Liver (tissue), 3 donors: ENCODE data around the gene RHO.

Experiments
- ATF3 ChIP-seq: IDR thresholded peaks from 2 replicates; pipeline ENCODE4 v1.6.1; 2016; ENCODE audit warnings: antibody characterized with exemption
- CTCF ChIP-seq: fragments of 150-350 bp; IDR thresholded peaks from 2 replicates; pipeline ENCODE4 v1.5.1; 2017; ENCODE audit warnings: improper control_type of control experiment, low read depth, low read length; ENCODE audit not compliant: missing input control
- EGR1 ChIP-seq, 2 donors: IDR thresholded peaks; 2 replicates each; pipeline ENCODE4 v1.6.1; 2016 to 2018; ENCODE audit warnings: antibody characterized with exemption in 2 of 2, low read depth in 2 of 2
- FOXA1 ChIP-seq: IDR thresholded peaks from 2 replicates; pipeline ENCODE4 v1.6.1; 2016; ENCODE audit warnings: antibody characterized with exemption
- GABPA ChIP-seq, 2 donors: IDR thresholded peaks in 1 of 2; conservative IDR thresholded peaks in 1 of 2; 2 replicates each; pipeline ENCODE4 v1.6.1; 2016; ENCODE audit warnings: antibody characterized with exemption in 2 of 2, mild to moderate bottlenecking in 1 of 2, moderate library complexity in 1 of 2
- JUND ChIP-seq, 2 donors: IDR thresholded peaks; 2 replicates each; pipeline ENCODE4 v1.6.1; 2016; ENCODE audit warnings: antibody characterized with exemption in 2 of 2
- NR2F2 ChIP-seq: IDR thresholded peaks from 2 replicates; pipeline ENCODE4 v1.6.1; 2016; ENCODE audit warnings: antibody characterized with exemption
- RAD21 ChIP-seq, 2 donors: IDR thresholded peaks; 2 replicates each; pipeline ENCODE4 v1.6.1; 2016; ENCODE audit warnings: antibody characterized with exemption in 2 of 2, mild to moderate bottlenecking in 2 of 2
- REST ChIP-seq: IDR thresholded peaks from 2 replicates; pipeline ENCODE4 v1.6.1; 2016; ENCODE audit warnings: antibody characterized with exemption, mild to moderate bottlenecking
- SP1 ChIP-seq: IDR thresholded peaks from 2 replicates; pipeline ENCODE4 v1.6.1; 2018; ENCODE audit warnings: antibody characterized with exemption, mild to moderate bottlenecking
- TAF1 ChIP-seq: conservative IDR thresholded peaks from 2 replicates; pipeline ENCODE4 v1.6.1; 2016; ENCODE audit warnings: antibody characterized with exemption, mild to moderate bottlenecking
- YY1 ChIP-seq: IDR thresholded peaks from 2 replicates; pipeline ENCODE4 v1.6.1; 2016; ENCODE audit warnings: antibody characterized with exemption, mild to moderate bottlenecking
- ZBTB33 ChIP-seq: IDR thresholded peaks from 2 replicates; pipeline ENCODE4 v1.6.1; 2016; ENCODE audit warnings: antibody characterized with exemption
- donor health status: healthy.
- donor health status: healthy.

GRCh38 chr3:129521611-129522010 lies 6.8 kb upstream of the RHO start:
- TF ChIP-seq CTCF (no peak), REST (no peak), TAF1 (no peak), RAD21 (IDR thresholded peaks at IDR 0.05) (no peak), YY1 (no peak), SP1 (no peak), JUND (IDR thresholded peaks at IDR 0.05) (no peak), NR2F2 (no peak), EGR1 (IDR thresholded peaks at IDR 0.05; ENCODE audit: low read depth in 2 of 2) (no peak), GABPA (IDR thresholded peaks at IDR 0.05 in 1 of 2, conservative IDR thresholded peaks at IDR 0.05 in 1 of 2) (no peak), ATF3 (no peak), FOXA1 (no peak), ZBTB33 (no peak)
